Caco-2 (cell line): ENCODE data around the gene PDE1C. TPM values are rescaled to one million over a fixed set of nuclear protein-coding genes. Genes with fewer than 3 reads are reported as not detected.

Experiments used
- BruUV-seq: library from RNA; stranded (reverse); fragments of 400-500 nt; replicated peaks from 2 replicates; lab custom pipeline; 2021; lab: Mats Ljungman, UMichigan
- CTCF ChIA-PET: fragments of 300-600 bp; sonication (Branson Sonifier 250); formaldehyde crosslinking; loops from one replicate; lab custom pipeline; 2022; ENCODE audit warnings: antibody characterized with exemption; lab: Charles Lee
- POLR2A ChIA-PET: fragments of 300-600 bp; sonication (Branson Sonifier 250); formaldehyde crosslinking; loops from one replicate; lab custom pipeline; 2022; ENCODE audit warnings: antibody characterized with exemption; lab: Charles Lee
- DNase-seq, 2 experiments: peaks; one replicate each; pipeline versions ENCODE4 v3.0.0 to v3.0.0-alpha.2; 2020 to 2022
- H3K27me3 ChIP-seq: replicated peaks from 2 replicates; pipeline ENCODE4 v1.6.0; 2011; ENCODE audit warnings: low read length; ENCODE audit not compliant: control insufficient read depth, insufficient read depth
- H3K36me3 ChIP-seq: 2 replicates; pipeline ENCODE4 v1.5.1; 2011; ENCODE audit warnings: low read length; ENCODE audit not compliant: control insufficient read depth, insufficient read depth
- H3K4me1 ChIP-seq: fragments of 250-450 bp; sonication (Bioruptor Pico); 2 replicates; pipeline ENCODE4 v1.5.1; 2020; ENCODE audit warnings: mild to moderate bottlenecking
- H3K4me3 ChIP-seq: 2 replicates; pipeline ENCODE4 v1.5.1; 2011; ENCODE audit warnings: low read depth, mild to moderate bottlenecking, control low read depth, low read length
- H3K9me3 ChIP-seq: fragments of 250-450 bp; sonication (Bioruptor Pico); 2 replicates; pipeline ENCODE4 v1.5.1; 2020; ENCODE audit warnings: mild to moderate bottlenecking, moderate library complexity
- H3K27ac Mint-ChIP-seq: one replicate; pipeline ENCODE4 v1.8.0; 2022; ENCODE audit warnings: mixed read lengths; ENCODE audit not compliant: unreplicated experiment
- H3K27me3 Mint-ChIP-seq: one replicate; pipeline ENCODE4 v1.8.0; 2022; ENCODE audit warnings: mixed read lengths; ENCODE audit not compliant: insufficient read depth, unreplicated experiment
- H3K36me3 Mint-ChIP-seq: one replicate; pipeline ENCODE4 v1.8.0; 2022; ENCODE audit warnings: mild to moderate bottlenecking, mixed read lengths; ENCODE audit not compliant: insufficient read depth, unreplicated experiment
- H3K4me1 Mint-ChIP-seq: one replicate; pipeline ENCODE4 v1.8.0; 2022; ENCODE audit warnings: low read depth, mixed read lengths; ENCODE audit not compliant: unreplicated experiment
- H3K4me3 Mint-ChIP-seq: one replicate; pipeline ENCODE4 v1.8.0; 2022; ENCODE audit warnings: mild to moderate bottlenecking, moderate library complexity, mixed read lengths; ENCODE audit not compliant: unreplicated experiment
- H3K9me3 Mint-ChIP-seq: one replicate; pipeline ENCODE4 v1.8.0; 2022; ENCODE audit warnings: mixed read lengths; ENCODE audit not compliant: unreplicated experiment
- intact Hi-C: fragments of 100-400 bp; cut with micrococcal nuclease; formaldehyde crosslinking; loops from one replicate; pipeline ENCODE4 v1.10.0; 2022; ENCODE audit not compliant: unreplicated experiment
- total RNA-seq: library from RNA; stranded (reverse); gene quantifications from 2 replicates; pipeline ENCODE4 v1.2.3, GENCODE V29; 2022
- TF ChIP-seq, protein P1 (sequence below), 2 experiments: fragments of 200-600 bp in 1 of 2; IDR thresholded peaks; 1 replicate in 1 of 2; 2 replicates in 1 of 2; pipeline versions ENCODE4 v1.5.1 to v1.8.0; 2011 to 2022; ENCODE audit warnings: antibody characterized with exemption in 1 of 2, control low read depth in 1 of 2, inconsistent platforms in 1 of 2, low read depth in 1 of 2, low read length in 1 of 2, mild to moderate bottlenecking in 1 of 2, moderate library complexity in 1 of 2; ENCODE audit not compliant: insufficient read depth in 1 of 2, severe bottlenecking in 1 of 2, unreplicated experiment in 1 of 2

Gene PDE1C
- total RNA-seq, 1 experiment from 2014 or later = not detected

DNA sequence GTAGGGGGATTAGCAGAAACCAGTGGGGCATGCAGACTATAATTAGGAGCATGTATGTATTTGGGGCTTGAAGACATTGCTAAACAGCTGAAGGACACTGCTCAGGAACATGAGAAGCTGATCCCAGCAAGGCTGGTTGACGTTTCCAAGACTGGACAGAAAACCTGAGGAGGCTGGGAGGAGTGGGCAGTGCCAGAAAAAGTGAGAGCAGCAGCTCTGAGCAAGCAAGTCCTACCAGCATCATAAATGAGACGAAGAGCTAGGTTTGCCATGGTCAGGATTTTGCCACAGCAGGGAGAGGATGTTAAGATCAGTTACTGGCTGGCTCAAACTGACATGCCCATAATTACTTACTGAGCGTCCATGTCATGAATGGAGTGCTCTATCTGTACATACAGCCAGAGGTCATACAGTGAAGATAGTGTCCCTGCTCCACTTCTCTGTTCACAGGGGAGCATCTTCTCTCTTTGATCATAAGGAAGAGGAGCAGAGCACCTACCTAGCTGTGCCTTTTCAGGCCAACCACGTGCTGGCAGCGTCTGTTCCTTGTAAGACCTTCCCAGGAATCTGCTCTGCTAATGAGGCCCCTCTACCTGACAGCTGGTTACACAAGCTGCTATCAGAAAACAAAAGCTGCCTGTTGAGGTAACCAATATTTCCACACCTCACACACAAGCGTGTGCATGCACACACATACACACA lies 44.7 kb downstream of the PDE1C start:
- ChIA-PET CTCF (no interaction called here), POLR2A (no interaction called here)
- Histone ChIP-seq H3K9me3 (no peaks in the 10 kb centered on the region), H3K27me3 (no peaks in the 10 kb centered on the region), H3K36me3 (no peaks in the 10 kb centered on the region), H3K4me3 (no peak overlapping the region), H3K4me1 (no peaks in the 10 kb centered on the region)
- Mint-ChIP-seq H3K9me3 (no peaks in the 10 kb centered on the region), H3K36me3 (no peaks in the 10 kb centered on the region), H3K27ac (no peak overlapping the region), H3K27me3 (peaks cover 5% of the 10 kb centered on the region), H3K4me1 (no peaks in the 10 kb centered on the region), H3K4me3 (no peak overlapping the region)
- BruUV-seq = no TSS peak
- no peak for DNase-seq
- TF ChIP-seq, protein P1, sequence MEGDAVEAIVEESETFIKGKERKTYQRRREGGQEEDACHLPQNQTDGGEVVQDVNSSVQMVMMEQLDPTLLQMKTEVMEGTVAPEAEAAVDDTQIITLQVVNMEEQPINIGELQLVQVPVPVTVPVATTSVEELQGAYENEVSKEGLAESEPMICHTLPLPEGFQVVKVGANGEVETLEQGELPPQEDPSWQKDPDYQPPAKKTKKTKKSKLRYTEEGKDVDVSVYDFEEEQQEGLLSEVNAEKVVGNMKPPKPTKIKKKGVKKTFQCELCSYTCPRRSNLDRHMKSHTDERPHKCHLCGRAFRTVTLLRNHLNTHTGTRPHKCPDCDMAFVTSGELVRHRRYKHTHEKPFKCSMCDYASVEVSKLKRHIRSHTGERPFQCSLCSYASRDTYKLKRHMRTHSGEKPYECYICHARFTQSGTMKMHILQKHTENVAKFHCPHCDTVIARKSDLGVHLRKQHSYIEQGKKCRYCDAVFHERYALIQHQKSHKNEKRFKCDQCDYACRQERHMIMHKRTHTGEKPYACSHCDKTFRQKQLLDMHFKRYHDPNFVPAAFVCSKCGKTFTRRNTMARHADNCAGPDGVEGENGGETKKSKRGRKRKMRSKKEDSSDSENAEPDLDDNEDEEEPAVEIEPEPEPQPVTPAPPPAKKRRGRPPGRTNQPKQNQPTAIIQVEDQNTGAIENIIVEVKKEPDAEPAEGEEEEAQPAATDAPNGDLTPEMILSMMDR (IDR thresholded peaks at IDR 0.05; ENCODE audit: insufficient read depth in 1 of 2, low read depth in 1 of 2, low read length in 1 of 2, severe bottlenecking in 1 of 2, unreplicated experiment in 1 of 2) = no peak
- intact Hi-C loops = no loop called here

DNA sequence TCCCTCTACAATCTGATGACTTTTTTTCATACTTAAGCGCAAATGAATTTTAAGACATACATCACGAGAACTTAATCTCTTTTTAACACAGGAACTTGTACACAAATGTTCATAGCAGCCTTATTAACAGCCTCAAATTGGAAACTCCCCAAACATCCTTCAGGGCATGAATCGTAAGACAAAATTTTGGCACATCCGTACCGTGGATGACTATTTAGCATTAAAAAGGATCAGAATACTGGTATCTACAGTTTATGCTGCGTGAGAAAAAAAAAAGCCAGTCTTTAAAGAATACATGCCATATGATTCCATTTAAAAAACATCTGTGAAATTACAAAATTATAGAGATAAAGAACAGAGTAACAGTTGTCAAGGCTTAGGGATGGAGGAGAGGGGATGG lies 46.8 kb downstream of the PDE1C start:
- TF ChIP-seq, protein P1 (IDR thresholded peaks at IDR 0.05; ENCODE audit: insufficient read depth in 1 of 2, low read depth in 1 of 2, low read length in 1 of 2, severe bottlenecking in 1 of 2, unreplicated experiment in 1 of 2) = no peak
- no peak overlapping the region for H3K4me3 Mint-ChIP-seq
- Histone ChIP-seq H3K4me1 (peaks cover 4% of the 10 kb centered on the region; the same call in 1 of the 2 replicates), H3K4me3 (no peak overlapping the region), H3K9me3 (no peaks in the 10 kb centered on the region), H3K27me3 (no peaks in the 10 kb centered on the region), H3K36me3 (no peaks in the 10 kb centered on the region)
- no peak for DNase-seq
- intact Hi-C loops = no loop called here
- BruUV-seq = no TSS peak
- ChIA-PET POLR2A (no interaction called here), CTCF (no interaction called here)
- H3K36me3 Mint-ChIP-seq = no peaks in the 10 kb centered on the region
- H3K9me3 Mint-ChIP-seq = no peaks in the 10 kb centered on the region
- H3K27me3 Mint-ChIP-seq = peaks cover 5% of the 10 kb centered on the region
- H3K27ac Mint-ChIP-seq = no peak overlapping the region
- H3K4me1 Mint-ChIP-seq = peaks cover 12% of the 10 kb centered on the region

DNA sequence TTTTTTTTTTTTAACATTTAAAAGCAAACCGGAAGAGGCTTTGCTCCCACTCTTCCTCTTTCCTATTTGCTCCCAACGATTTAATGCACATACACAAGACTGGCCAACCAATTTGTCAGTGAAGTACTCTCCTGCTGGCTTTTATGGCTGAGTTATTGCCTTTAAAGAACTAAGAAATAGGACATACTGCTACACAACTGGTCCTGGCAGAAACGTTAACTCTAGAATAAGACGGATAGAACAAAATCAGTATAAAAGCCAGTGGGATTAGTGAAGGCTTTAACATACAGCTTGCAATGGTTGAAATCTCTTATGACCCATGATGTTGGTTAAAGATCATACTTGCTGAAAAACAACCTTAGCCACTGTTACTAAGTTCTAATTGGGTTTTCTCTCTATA lies 47.2 kb downstream of the PDE1C start:
- POLR2A ChIA-PET = no interaction called here
- TF ChIP-seq, protein P1 (IDR thresholded peaks at IDR 0.05; ENCODE audit: insufficient read depth in 1 of 2, low read depth in 1 of 2, low read length in 1 of 2, severe bottlenecking in 1 of 2, unreplicated experiment in 1 of 2) = no peak
- peaks cover 12% of the 10 kb centered on the region for H3K4me1 Mint-ChIP-seq
- DNase-seq = no peak
- intact Hi-C loops = no loop called here
- Histone ChIP-seq H3K4me3 (no peak overlapping the region), H3K4me1 (peaks cover 4% of the 10 kb centered on the region; the same call in 1 of the 2 replicates), H3K36me3 (no peaks in the 10 kb centered on the region), H3K9me3 (no peaks in the 10 kb centered on the region), H3K27me3 (no peaks in the 10 kb centered on the region)
- H3K27ac Mint-ChIP-seq = no peak overlapping the region
- no peaks in the 10 kb centered on the region for H3K36me3 Mint-ChIP-seq
- H3K27me3 Mint-ChIP-seq = peaks cover 5% of the 10 kb centered on the region
- no peak overlapping the region for H3K4me3 Mint-ChIP-seq
- CTCF ChIA-PET = no interaction called here
- BruUV-seq = no TSS peak
- no peaks in the 10 kb centered on the region for H3K9me3 Mint-ChIP-seq
